22Rv1 (cell line): ENCODE results near the gene STAT4.

Experiments
- H3K27ac ChIP-seq: fragments of 450-650 bp; 2 replicates; pipeline ENCODE4 v1.5.1; 2017
- CTCF ChIP-seq: fragments of 450-650 bp; IDR thresholded peaks from 2 replicates; pipeline ENCODE4 v1.5.1; 2017; ENCODE audit warnings: mild to moderate bottlenecking
- ZFX ChIP-seq: fragments of 450-650 bp; IDR thresholded peaks from 2 replicates; pipeline ENCODE4 v1.6.1; 2017; ENCODE audit warnings: antibody characterized with exemption, borderline replicate concordance

Gene STAT4

GRCh38 chr2:191065785-191066184 is 85.0 kb downstream of the STAT4 start:
- no peak for TF ChIP-seq CTCF
- no peak for TF ChIP-seq ZFX
- no peak overlapping the region for H3K27ac ChIP-seq

- TF ChIP-seq ZFX (no peak), CTCF (no peak)
- no peak overlapping the region for H3K27ac ChIP-seq
Measured at GRCh38 chr2:191064590-191064989, 86.2 kb downstream of the STAT4 start.

- TF ChIP-seq ZFX, result no peak
- TF ChIP-seq CTCF, result no peak
- H3K27ac ChIP-seq, result no peak overlapping the region
Measured at GRCh38 chr2:191063584-191063983, 87.2 kb downstream of the STAT4 start.

GRCh38 chr2:191061381-191061980 is 89.3 kb downstream of the STAT4 start:
- TF ChIP-seq CTCF (no peak), ZFX (no peak)
- H3K27ac ChIP-seq, result no peak overlapping the region

- no peak overlapping the region for H3K27ac ChIP-seq
- TF ChIP-seq CTCF (no peak), ZFX (no peak)
Measured at GRCh38 chr2:191059308-191059707, 91.5 kb downstream of the STAT4 start.

GRCh38 chr2:191056228-191056627 is 94.6 kb downstream of the STAT4 start:
- no peak overlapping the region for H3K27ac ChIP-seq
- TF ChIP-seq CTCF (no peak), ZFX (no peak)

- no peak overlapping the region for H3K27ac ChIP-seq
- TF ChIP-seq CTCF (no peak), ZFX (no peak)
Measured at GRCh38 chr2:191053256-191053655, 97.5 kb downstream of the STAT4 start.
